IMR-90 (cell line): ENCODE results near the gene CHCHD1. TPM values are rescaled to one million over a fixed set of nuclear protein-coding genes. Genes with fewer than 3 reads are reported as not detected.

Experiments
- ATAC-seq: fragments of 200-7000 bp; cut with Tn5 transposase; 2 replicates; pipeline ENCODE4 v1.9.1; 2020; ENCODE audit warnings: low read depth, mild to moderate bottlenecking, moderate library complexity
- BruUV-seq: library from RNA; stranded (reverse); fragments of 400-500 nt; replicated peaks from 2 replicates; lab custom pipeline; 2021; lab: Mats Ljungman, UMichigan
- CTCF ChIA-PET: fragments of 300-600 bp; formaldehyde crosslinking; extraction: SDS; loops from one replicate; lab custom pipeline; 2021; ENCODE audit warnings: antibody characterized with exemption; lab: Yijun Ruan, JAX
- POLR2A ChIA-PET: fragments of 300-600 bp; sonication (Branson Sonifier 250); formaldehyde crosslinking; loops from one replicate; lab custom pipeline; 2022; ENCODE audit warnings: antibody characterized with exemption; ENCODE audit not compliant: unreplicated experiment; lab: Charles Lee
- DNase-seq: peaks from one replicate; pipeline ENCODE4 v3.0.0; 2013
- H2AFZ ChIP-seq: replicated peaks from 2 replicates; pipeline ENCODE3; 2013; ENCODE audit warnings: low read length, mild to moderate bottlenecking; ENCODE audit not compliant: poor library complexity
- H2AK5ac ChIP-seq: 2 replicates; pipeline ENCODE4 v1.6.1; 2013; ENCODE audit warnings: low read depth, low read length, inconsistent platforms
- H2AK9ac ChIP-seq: replicated peaks from 2 replicates; pipeline ENCODE3; 2013; ENCODE audit warnings: mild to moderate bottlenecking, low read depth, low read length, moderate library complexity; ENCODE audit not compliant: poor library complexity
- H2BK120ac ChIP-seq: 2 replicates; pipeline ENCODE4 v1.6.1; 2013; ENCODE audit warnings: low read depth, low read length, inconsistent platforms
- H2BK15ac ChIP-seq: 3 replicates; pipeline ENCODE4 v1.6.1; 2013; ENCODE audit warnings: low read depth, low read length, inconsistent platforms
- H2BK20ac ChIP-seq: 2 replicates; pipeline ENCODE4 v1.6.1; 2013; ENCODE audit warnings: low read depth, mild to moderate bottlenecking, inconsistent platforms, low read length, moderate library complexity
- H2BK5ac ChIP-seq: 2 replicates; pipeline ENCODE4 v1.6.1; 2013; ENCODE audit warnings: mild to moderate bottlenecking, low read depth, low read length, inconsistent platforms; ENCODE audit not compliant: poor library complexity, severe bottlenecking
- H3K14ac ChIP-seq: replicated peaks from 2 replicates; pipeline ENCODE4 v1.6.1; 2013; ENCODE audit warnings: low read depth, low read length, inconsistent platforms
- H3K18ac ChIP-seq: 2 replicates; pipeline ENCODE4 v1.6.1; 2013; ENCODE audit warnings: low read depth, low read length, control low read depth
- H3K23ac ChIP-seq: 2 replicates; pipeline ENCODE4 v1.6.1; 2013; ENCODE audit warnings: low read depth, low read length, inconsistent platforms
- H3K27ac ChIP-seq: 2 replicates; pipeline ENCODE4 v1.5.1; 2013; ENCODE audit warnings: mild to moderate bottlenecking, control low read depth, low read length; ENCODE audit not compliant: insufficient read depth
- H3K27me3 ChIP-seq: 2 replicates; pipeline ENCODE4 v1.6.1; 2013; ENCODE audit warnings: low read length; ENCODE audit not compliant: control insufficient read depth, insufficient read depth
- H3K36me3 ChIP-seq: 2 replicates; pipeline ENCODE4 v1.6.1; 2013; ENCODE audit warnings: low read length, mixed read lengths; ENCODE audit not compliant: control insufficient read depth, insufficient read depth
- H3K4ac ChIP-seq: 2 replicates; pipeline ENCODE4 v1.6.1; 2013; ENCODE audit warnings: low read depth, low read length, inconsistent platforms
- H3K4me1 ChIP-seq: 2 replicates; pipeline ENCODE4 v1.6.1; 2013; ENCODE audit warnings: low read length, mixed read lengths; ENCODE audit not compliant: control insufficient read depth, insufficient read depth
- H3K4me2 ChIP-seq: 2 replicates; pipeline ENCODE4 v1.6.1; 2013; ENCODE audit warnings: low read depth, mild to moderate bottlenecking, control low read depth, low read length, moderate library complexity
- H3K4me3 ChIP-seq: 2 replicates; pipeline ENCODE4 v1.5.1; 2013; ENCODE audit warnings: low read depth, mild to moderate bottlenecking, control low read depth, low read length, moderate library complexity; ENCODE audit not compliant: insufficient read depth
- H3K56ac ChIP-seq: 2 replicates; pipeline ENCODE4 v1.6.1; 2013; ENCODE audit warnings: low read length, inconsistent platforms; ENCODE audit not compliant: insufficient read depth; ENCODE audit errors: extremely low read depth
- H3K79me1 ChIP-seq, 2 experiments: 2 replicates each; pipeline ENCODE4 v1.6.1; 2013; ENCODE audit warnings: low read length in 2 of 2, inconsistent platforms in 1 of 2, low read depth in 1 of 2
- H3K9ac ChIP-seq: 2 replicates; pipeline ENCODE4 v1.6.1; 2013; ENCODE audit warnings: low read depth, low read length, control low read depth
- H3K9me1 ChIP-seq: 2 replicates; pipeline ENCODE4 v1.6.1; 2013; ENCODE audit warnings: low read length, inconsistent platforms; ENCODE audit not compliant: insufficient read depth
- H3K9me3 ChIP-seq: 2 replicates; pipeline ENCODE4 v1.6.1; 2013; ENCODE audit warnings: low read length; ENCODE audit not compliant: control insufficient read depth, insufficient read depth
- H4K20me1 ChIP-seq: 2 replicates; pipeline ENCODE4 v1.6.1; 2013; ENCODE audit warnings: low read length, inconsistent platforms; ENCODE audit not compliant: insufficient read depth
- H4K5ac ChIP-seq: 2 replicates; pipeline ENCODE4 v1.6.1; 2013; ENCODE audit warnings: mild to moderate bottlenecking, low read depth, low read length, control low read depth
- H4K8ac ChIP-seq, 2 experiments: 2 replicates each; pipeline ENCODE4 v1.6.1; 2013; ENCODE audit warnings: low read depth in 2 of 2, low read length in 2 of 2, control low read depth in 1 of 2, inconsistent platforms in 1 of 2
- H4K91ac ChIP-seq: 2 replicates; pipeline ENCODE4 v1.6.1; 2013; ENCODE audit warnings: low read depth, low read length, inconsistent platforms; ENCODE audit not compliant: insufficient read depth
- BHLHE40 ChIP-seq: fragments of 150-350 bp; IDR thresholded peaks from 2 replicates; pipeline ENCODE4 v1.6.1; 2016; ENCODE audit warnings: mild to moderate bottlenecking, low read depth, low read length
- CEBPB ChIP-seq: IDR thresholded peaks from 2 replicates; pipeline ENCODE4 v1.6.1; 2012; ENCODE audit warnings: low read depth, low read length, improper control_type of control experiment
- FOS ChIP-seq: fragments of 150-350 bp; IDR thresholded peaks from 2 replicates; pipeline ENCODE4 v1.6.1; 2016; ENCODE audit warnings: low read depth, low read length
- MAFK ChIP-seq: IDR thresholded peaks from 2 replicates; pipeline ENCODE4 v1.6.1; 2012; ENCODE audit warnings: low read depth, low read length, improper control_type of control experiment
- MAZ ChIP-seq: IDR thresholded peaks from 2 replicates; pipeline ENCODE4 v1.6.1; 2012; ENCODE audit warnings: low read depth, mild to moderate bottlenecking, low read length, improper control_type of control experiment, moderate library complexity, borderline replicate concordance
- MXI1 ChIP-seq: IDR thresholded peaks from 2 replicates; pipeline ENCODE4 v1.6.1; 2012; ENCODE audit warnings: low read depth, mild to moderate bottlenecking, low read length, moderate library complexity, borderline replicate concordance
- POLR2A ChIP-seq: IDR thresholded peaks from 2 replicates; pipeline ENCODE4 v1.6.1; 2012; ENCODE audit warnings: mild to moderate bottlenecking, low read depth, low read length
- RAD21 ChIP-seq: IDR thresholded peaks from 2 replicates; pipeline ENCODE4 v1.6.1; 2012; ENCODE audit warnings: low read length, improper control_type of control experiment
- RCOR1 ChIP-seq: IDR thresholded peaks from 2 replicates; pipeline ENCODE4 v1.6.1; 2012; ENCODE audit warnings: mild to moderate bottlenecking, low read length, improper control_type of control experiment; ENCODE audit not compliant: insufficient replicate concordance
- SMC3 ChIP-seq: fragments of 150-350 bp; IDR thresholded peaks from 2 replicates; pipeline ENCODE4 v1.6.1; 2016; ENCODE audit warnings: low read depth, mild to moderate bottlenecking, antibody characterized with exemption, low read length, moderate library complexity
- WGBS, 2 experiments: methylation state at CpG; one replicate each; pipeline versions ENCODE4 v1.1.5 to v1.1.7; 2013; ENCODE audit warnings: missing lambda C conversion rate in 2 of 2; ENCODE audit not compliant: insufficient read length in 1 of 2; ENCODE audit errors: extremely low coverage in 2 of 2; 5-methylcytosine and 5-hydroxymethylcytosine counted together
- dilution Hi-C: fragments of 300-500 bp; cut with HindIII; formaldehyde crosslinking; loops from one replicate; pipeline ENCODE4 v1.14.3; 2018; ENCODE audit warnings: low sequenced_read_pairs; ENCODE audit not compliant: unreplicated experiment
- in situ Hi-C: fragments of 300-500 bp; cut with MboI; formaldehyde crosslinking; loops from 3 replicates; pipeline ENCODE4 v1.14.3; 2019; ENCODE audit warnings: low sequenced_read_pairs, inconsistent platforms, mixed read lengths
- intact Hi-C: fragments of 100-400 bp; cut with micrococcal nuclease; formaldehyde crosslinking; loops from 2 replicates; pipeline ENCODE4 v1.10.0; 2022
- polyA plus RNA-seq, 3 experiments: library from polyadenylated mRNA; depleted of rRNA; stranded (reverse); fragments of >200 nt; gene quantifications; 2 replicates each; pipeline ENCODE4 v1.2.3, GENCODE V29; 2012; ENCODE audit warnings: low replicate concordance in 1 of 3
- total RNA-seq: library from RNA; depleted of rRNA; stranded (reverse); fragments of >200 nt; gene quantifications from 2 replicates; pipeline ENCODE4 v1.2.3, GENCODE V29; 2012
- TF ChIP-seq, protein P1 (sequence below): conservative IDR thresholded peaks from 2 replicates; pipeline ENCODE4 v1.5.1; 2012; ENCODE audit warnings: mild to moderate bottlenecking, low read depth, low read length, improper control_type of control experiment
- TF ChIP-seq, protein P2 (sequence below): fragments of 150-350 bp; IDR thresholded peaks from 2 replicates; pipeline ENCODE4 v1.6.1; 2016; ENCODE audit warnings: low read depth, mild to moderate bottlenecking, low read length, moderate library complexity, borderline replicate concordance

The CHCHD1 gene
- total and polyA plus RNA-seq, 2 of the 4 experiments (the other 2 are of a cell fraction) = 11.5 to 21.0 TPM

DNA sequence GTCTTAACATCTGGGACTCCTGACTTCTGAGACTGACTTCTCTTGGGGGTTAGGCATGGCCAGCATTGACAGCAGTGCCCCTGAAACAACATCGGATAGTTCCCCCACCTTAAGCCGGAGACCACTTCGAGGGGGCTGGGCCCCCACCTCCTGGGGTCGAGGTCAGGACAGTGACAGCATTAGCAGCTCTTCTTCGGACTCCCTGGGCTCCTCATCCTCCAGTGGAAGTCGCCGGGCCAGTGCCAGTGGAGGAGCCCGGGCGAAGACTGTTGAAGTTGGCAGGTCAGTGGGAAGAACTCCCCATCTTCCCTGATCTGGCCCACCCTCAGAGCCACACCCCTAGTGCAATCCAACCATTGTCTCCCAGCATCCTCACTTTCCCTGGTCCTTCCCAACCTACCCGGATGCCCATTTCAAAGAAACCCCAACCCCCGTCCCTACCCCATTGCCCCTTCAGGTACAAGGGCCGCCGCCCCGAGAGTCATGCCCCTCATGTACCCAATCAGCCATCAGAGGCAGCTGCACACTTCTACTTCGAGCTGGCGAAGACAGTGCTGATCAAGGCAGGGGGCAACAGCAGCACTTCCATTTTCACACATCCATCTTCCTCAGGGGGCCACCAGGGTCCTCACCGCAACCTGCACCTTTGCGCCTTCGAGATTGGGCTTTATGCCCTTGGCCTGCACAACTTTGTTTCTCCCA lies 15.6 kb downstream of the CHCHD1 start:
- peaks cover 88% of the 10 kb centered on the region for H3K36me3 ChIP-seq
- intact Hi-C loops = no loop called here
- H4K20me1 ChIP-seq = peaks cover 3% of the 10 kb centered on the region; the same call in 1 of the 2 replicates
- ChIA-PET POLR2A (no interaction called here), CTCF (no interaction called here)
- H2BK120ac ChIP-seq = no peak overlapping the region
- H3K4me1 ChIP-seq = no peaks in the 10 kb centered on the region
- H2BK20ac ChIP-seq = no peak overlapping the region
- no peak overlapping the region for H3K4ac ChIP-seq
- no peaks in the 10 kb centered on the region for H3K9me3 ChIP-seq
- H3K4me3 ChIP-seq = no peak overlapping the region
- H2BK5ac ChIP-seq = no peak overlapping the region
- DNase-seq (no peak), ATAC-seq (no peak)
- in situ Hi-C loops = no loop called here
- H2BK15ac ChIP-seq = no peak overlapping the region
- no peak overlapping the region for H4K5ac ChIP-seq
- no TSS peak for BruUV-seq
- H3K79me1 ChIP-seq = peaks cover 10 to 18% of the 10 kb centered on the region in 2 experiments; a peak in 3 of 4 replicates
- H3K27ac ChIP-seq = no peak overlapping the region
- H3K27me3 ChIP-seq = no peaks in the 10 kb centered on the region
- WGBS, 2 experiments = 95% methylated on average over 13 of the region's 19 CpGs; no CpG with 5 or more reads in 1 of the 2 experiments
- no peak overlapping the region for H3K14ac ChIP-seq
- H2AFZ ChIP-seq = no peak overlapping the region
- no peak overlapping the region for H3K23ac ChIP-seq
- no peak overlapping the region for H4K8ac ChIP-seq
- no peak overlapping the region for H3K4me2 ChIP-seq
- no peak overlapping the region for H3K9ac ChIP-seq
- no peak overlapping the region for H2AK9ac ChIP-seq
- no peak overlapping the region for H3K18ac ChIP-seq
- TF ChIP-seq MAZ (no peak), CEBPB (no peak), BHLHE40 (no peak), MXI1 (no peak), FOS (no peak), POLR2A (no peak), RAD21 (no peak), RCOR1 (no peak), MAFK (no peak), SMC3 (no peak)
- TF ChIP-seq, protein P1, sequence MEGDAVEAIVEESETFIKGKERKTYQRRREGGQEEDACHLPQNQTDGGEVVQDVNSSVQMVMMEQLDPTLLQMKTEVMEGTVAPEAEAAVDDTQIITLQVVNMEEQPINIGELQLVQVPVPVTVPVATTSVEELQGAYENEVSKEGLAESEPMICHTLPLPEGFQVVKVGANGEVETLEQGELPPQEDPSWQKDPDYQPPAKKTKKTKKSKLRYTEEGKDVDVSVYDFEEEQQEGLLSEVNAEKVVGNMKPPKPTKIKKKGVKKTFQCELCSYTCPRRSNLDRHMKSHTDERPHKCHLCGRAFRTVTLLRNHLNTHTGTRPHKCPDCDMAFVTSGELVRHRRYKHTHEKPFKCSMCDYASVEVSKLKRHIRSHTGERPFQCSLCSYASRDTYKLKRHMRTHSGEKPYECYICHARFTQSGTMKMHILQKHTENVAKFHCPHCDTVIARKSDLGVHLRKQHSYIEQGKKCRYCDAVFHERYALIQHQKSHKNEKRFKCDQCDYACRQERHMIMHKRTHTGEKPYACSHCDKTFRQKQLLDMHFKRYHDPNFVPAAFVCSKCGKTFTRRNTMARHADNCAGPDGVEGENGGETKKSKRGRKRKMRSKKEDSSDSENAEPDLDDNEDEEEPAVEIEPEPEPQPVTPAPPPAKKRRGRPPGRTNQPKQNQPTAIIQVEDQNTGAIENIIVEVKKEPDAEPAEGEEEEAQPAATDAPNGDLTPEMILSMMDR = no peak
- TF ChIP-seq, protein P2, sequence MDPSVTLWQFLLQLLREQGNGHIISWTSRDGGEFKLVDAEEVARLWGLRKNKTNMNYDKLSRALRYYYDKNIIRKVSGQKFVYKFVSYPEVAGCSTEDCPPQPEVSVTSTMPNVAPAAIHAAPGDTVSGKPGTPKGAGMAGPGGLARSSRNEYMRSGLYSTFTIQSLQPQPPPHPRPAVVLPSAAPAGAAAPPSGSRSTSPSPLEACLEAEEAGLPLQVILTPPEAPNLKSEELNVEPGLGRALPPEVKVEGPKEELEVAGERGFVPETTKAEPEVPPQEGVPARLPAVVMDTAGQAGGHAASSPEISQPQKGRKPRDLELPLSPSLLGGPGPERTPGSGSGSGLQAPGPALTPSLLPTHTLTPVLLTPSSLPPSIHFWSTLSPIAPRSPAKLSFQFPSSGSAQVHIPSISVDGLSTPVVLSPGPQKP = no peak
- H2AK5ac ChIP-seq = no peak overlapping the region
- no peak overlapping the region for H4K91ac ChIP-seq
- dilution Hi-C loops = no loop called here
- no peak overlapping the region for H3K56ac ChIP-seq
- H3K9me1 ChIP-seq = 0 out of 2 replicates have a peak, but pooled peaks cover 7% of the 10 kb centered on the region
